Ishikawa (cell line): ENCODE measurements around the gene MTOR.

Experiments
- CEBPB ChIP-seq: IDR thresholded peaks from 2 replicates; pipeline ENCODE4 v1.6.1; 2012
- CREB1 ChIP-seq: IDR thresholded peaks from 2 replicates; pipeline ENCODE4 v1.6.1; 2012; ENCODE audit warnings: low read depth
- EGR1 ChIP-seq: IDR thresholded peaks from 2 replicates; pipeline ENCODE4 v1.6.1; 2012
- EP300 ChIP-seq: IDR thresholded peaks from 2 replicates; pipeline ENCODE4 v1.6.1; 2012; ENCODE audit warnings: borderline replicate concordance
- FOXM1 ChIP-seq: IDR thresholded peaks from 2 replicates; pipeline ENCODE4 v1.6.1; 2012; ENCODE audit warnings: low read depth, borderline replicate concordance
- NFIC ChIP-seq: IDR thresholded peaks from 2 replicates; pipeline ENCODE4 v1.6.1; 2012
- RAD21 ChIP-seq: IDR thresholded peaks from 2 replicates; pipeline ENCODE4 v1.6.1; 2012; ENCODE audit warnings: low read depth
- REST ChIP-seq: IDR thresholded peaks from 2 replicates; pipeline ENCODE4 v1.6.1; 2012; ENCODE audit warnings: low read depth, mild to moderate bottlenecking
- TAF1 ChIP-seq: IDR thresholded peaks from 2 replicates; pipeline ENCODE4 v1.6.1; 2012; ENCODE audit warnings: low read depth, mild to moderate bottlenecking
- TCF12 ChIP-seq: IDR thresholded peaks from 2 replicates; pipeline ENCODE4 v1.6.1; 2012; ENCODE audit warnings: low read depth
- TEAD4 ChIP-seq: IDR thresholded peaks from 2 replicates; pipeline ENCODE4 v1.6.1; 2012
- USF1 ChIP-seq: IDR thresholded peaks from 2 replicates; pipeline ENCODE4 v1.6.1; 2012
- YY1 ChIP-seq: IDR thresholded peaks from 2 replicates; pipeline ENCODE4 v1.6.1; 2012; ENCODE audit warnings: low read depth
- ZBTB7A ChIP-seq: IDR thresholded peaks from 2 replicates; pipeline ENCODE4 v1.6.1; 2012; ENCODE audit warnings: low read depth
- TF ChIP-seq, protein P1 (sequence below): IDR thresholded peaks from 2 replicates; pipeline ENCODE4 v1.6.1; 2012

The MTOR gene

DNA sequence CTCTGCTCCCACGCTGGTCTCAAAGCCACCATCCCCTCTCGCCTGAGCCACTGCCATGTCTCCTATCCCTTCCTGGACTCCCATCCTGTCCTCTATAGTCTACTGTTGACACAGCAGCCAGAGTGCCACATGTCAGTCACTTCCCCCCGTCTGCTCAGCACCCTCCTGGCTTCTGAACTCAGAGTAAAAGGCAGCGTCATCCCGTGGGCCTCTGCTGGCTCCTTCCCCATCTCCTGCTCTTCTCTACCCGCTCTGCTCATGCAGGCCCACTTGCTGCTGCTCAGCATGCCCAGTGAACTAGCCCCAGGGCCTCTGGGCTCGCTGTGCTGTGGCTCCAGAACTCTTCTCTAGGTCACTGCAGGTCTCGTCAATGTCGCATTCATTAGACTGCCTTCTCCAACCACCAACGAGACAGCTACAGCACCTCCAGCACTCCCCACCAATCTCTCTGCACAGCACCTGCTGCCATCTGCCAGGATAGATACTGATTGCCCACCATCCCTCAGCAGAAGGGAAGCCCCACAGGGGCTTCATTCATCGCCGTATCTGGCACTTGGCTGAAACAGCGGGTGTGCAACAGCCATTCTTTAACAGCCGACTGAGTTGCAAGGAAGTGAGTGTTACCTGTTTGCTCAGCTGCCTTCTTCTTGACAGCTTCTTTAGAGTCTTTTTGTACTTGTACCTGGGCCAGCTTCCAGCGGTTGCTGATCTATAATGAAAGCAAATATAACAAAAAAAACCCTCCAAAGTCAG is 190.7 kb downstream of the MTOR start:
- no peak for TF ChIP-seq CEBPB
- no peak for TF ChIP-seq FOXM1
- no peak for TF ChIP-seq CREB1
- TF ChIP-seq, protein P1, sequence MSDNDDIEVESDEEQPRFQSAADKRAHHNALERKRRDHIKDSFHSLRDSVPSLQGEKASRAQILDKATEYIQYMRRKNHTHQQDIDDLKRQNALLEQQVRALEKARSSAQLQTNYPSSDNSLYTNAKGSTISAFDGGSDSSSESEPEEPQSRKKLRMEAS: no peak
- TF ChIP-seq ZBTB7A: no peak
- TF ChIP-seq EGR1: no peak
- TF ChIP-seq TCF12: no peak
- TF ChIP-seq EP300: no peak
- no peak for TF ChIP-seq REST
- no peak for TF ChIP-seq USF1
- no peak for TF ChIP-seq NFIC
- TF ChIP-seq YY1: no peak
- no peak for TF ChIP-seq TAF1
- TF ChIP-seq RAD21: no peak
- no peak for TF ChIP-seq TEAD4

DNA sequence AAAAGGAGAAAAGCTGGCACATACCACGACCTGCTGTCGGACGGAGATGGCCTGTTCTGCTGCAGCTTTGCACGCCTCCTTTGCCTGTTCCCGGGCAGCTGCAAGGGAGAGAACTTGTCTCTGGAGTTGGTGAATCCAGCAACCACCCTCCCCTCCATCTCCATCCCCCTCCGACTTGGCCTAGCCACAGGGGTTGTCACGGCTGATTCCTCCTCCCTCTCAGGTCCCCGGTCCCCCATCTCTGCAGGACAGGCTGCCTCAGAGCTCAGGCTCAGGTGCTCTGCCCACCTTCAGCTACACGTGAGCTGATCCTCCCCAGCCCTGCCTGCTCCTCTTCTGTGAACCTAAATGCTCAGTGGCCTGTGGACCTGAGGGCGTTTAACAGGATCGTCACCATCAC is 191.5 kb downstream of the MTOR start:
- no peak for TF ChIP-seq EGR1
- no peak for TF ChIP-seq YY1
- TF ChIP-seq TCF12: no peak
- TF ChIP-seq CREB1: no peak
- no peak for TF ChIP-seq TAF1

GRCh38 chr1:11068600-11069473 is 193.5 kb downstream of the MTOR start:
- TF ChIP-seq EP300 (no peak), YY1 (no peak), CEBPB (no peak), ZBTB7A (no peak), EGR1 (no peak), TCF12 (no peak), REST (no peak), FOXM1 (no peak), USF1 (no peak), CREB1 (no peak), TAF1 (no peak), NFIC (no peak), RAD21 (no peak), TEAD4 (no peak)
- TF ChIP-seq, protein P1: no peak

GRCh38 chr1:11067716-11068599 is 194.4 kb downstream of the MTOR start:
- TF ChIP-seq NFIC (no peak), USF1 (no peak), TEAD4 (no peak), TAF1 (no peak), TCF12 (no peak), CEBPB (no peak), EP300 (no peak), RAD21 (no peak), EGR1 (no peak), ZBTB7A (no peak)
